HG03460 (cell line): ENCODE data around the gene UBL3.

Experiments used
- ATAC-seq: cut with Tn5 transposase; IDR thresholded peaks from one replicate; pipeline ENCODE4 v1.9.1; 2021; ENCODE audit not compliant: unreplicated experiment

Gene UBL3

DNA sequence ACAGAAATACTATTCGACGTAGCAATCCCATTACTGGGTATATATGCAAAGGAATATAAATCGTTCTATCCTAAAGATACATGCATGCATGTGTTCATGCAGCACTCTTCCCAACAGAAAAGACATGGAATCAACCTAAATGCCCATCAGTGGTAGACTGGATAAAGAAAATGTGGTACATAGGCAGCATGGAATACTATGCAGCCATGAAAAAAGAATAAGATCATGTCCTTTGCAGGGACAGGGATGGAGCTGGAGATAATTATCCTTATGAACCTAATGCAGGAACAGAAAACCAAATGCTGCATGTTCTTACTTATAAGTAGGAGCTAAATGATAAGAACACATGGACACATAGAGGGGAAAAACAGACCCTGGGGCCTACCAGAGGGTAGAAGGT, 89.3 kb downstream of the UBL3 start:
- ATAC-seq: no peak

DNA sequence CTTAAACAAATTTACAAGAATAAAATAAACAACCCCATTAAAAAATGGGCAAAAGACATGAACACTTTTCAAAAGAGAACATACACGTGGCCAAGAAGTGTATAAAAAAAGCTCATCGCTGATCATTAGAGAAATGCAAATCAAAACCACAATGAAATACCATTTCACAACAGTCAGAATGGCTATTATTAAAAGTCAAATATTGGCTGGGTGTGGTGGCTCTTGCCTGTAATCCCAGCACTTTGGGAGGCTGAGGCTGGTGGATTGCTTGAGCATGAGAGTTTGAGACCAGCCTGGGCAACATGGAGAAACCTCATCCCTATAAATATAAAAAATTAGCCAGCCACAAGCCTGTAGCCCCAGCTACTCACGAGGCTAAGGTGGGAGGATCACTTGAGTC, 89.9 kb downstream of the UBL3 start:
- no peak for ATAC-seq

DNA sequence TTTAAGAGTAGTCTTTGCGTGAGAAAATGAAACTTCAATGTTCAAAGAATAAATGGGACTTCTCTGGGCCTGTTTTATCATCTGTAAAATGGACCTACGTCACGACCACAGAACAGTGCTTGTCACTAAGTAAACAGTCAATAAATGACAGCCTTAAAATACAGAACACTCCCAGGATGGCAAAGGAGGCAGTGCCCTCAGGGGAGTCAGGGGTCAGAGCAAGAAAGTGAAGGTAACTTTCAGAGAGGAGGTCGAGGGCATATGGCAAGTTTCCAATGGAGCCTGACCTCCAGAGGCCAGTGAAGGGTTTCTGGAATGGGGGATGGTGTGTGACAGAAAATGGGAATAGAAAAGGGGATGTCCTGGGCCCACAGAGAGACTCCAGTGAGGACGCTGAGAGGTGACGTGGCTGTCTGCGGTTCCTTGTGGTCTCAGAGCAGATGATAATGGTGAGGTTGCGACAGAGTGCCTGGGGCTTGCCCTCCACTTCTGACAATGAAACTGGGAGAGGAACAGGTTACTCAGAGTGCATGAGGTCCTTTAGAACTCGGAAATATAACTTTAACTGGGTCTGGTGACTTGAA, 91.8 kb downstream of the UBL3 start:
- ATAC-seq: peak; percentile 84

GRCh38 chr13:29756506-29756905, 93.9 kb downstream of the UBL3 start:
- ATAC-seq: no peak

GRCh38 chr13:29754473-29754806, 96.0 kb downstream of the UBL3 start:
- ATAC-seq: no peak

DNA sequence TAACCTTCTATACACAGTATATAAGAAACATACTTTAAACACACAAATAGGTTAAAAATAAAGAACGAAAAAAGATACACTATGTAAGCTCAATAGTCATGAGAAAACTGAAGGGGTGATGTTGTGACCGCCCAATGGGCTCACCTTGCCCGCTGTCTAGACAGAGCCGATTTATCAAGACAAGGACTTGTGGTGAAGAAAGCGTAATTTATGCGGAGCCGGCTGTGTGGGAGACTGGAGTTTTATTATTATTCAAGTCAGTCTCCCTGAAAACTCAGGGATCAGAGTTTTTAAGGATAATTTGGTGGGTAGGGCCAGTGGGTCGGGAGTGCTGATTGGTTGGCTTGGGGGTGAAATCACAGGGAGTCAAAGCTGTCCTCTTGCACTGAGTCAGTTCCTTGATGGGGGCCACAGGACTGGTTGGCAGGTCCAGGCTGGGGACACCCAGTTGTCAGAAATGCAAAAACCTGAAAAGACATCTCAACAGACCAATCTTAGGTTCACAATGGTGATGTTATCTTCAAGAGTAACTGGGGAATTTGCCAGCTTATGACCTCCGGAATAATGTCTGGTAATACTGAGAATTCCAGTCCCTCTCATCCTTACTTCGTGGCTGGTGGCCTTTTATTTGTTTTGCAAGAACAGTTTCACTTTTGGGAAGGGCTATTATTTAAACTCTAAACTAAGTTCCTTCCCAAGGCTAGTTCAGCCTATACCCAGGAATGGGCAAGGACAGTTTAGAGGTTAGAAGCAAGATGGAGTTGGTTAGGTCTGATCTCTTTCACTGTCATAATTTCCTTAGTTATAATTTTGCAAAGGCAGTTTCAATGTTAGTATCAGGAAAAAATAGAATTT, 96.6 kb downstream of the UBL3 start:
- no peak for ATAC-seq

DNA sequence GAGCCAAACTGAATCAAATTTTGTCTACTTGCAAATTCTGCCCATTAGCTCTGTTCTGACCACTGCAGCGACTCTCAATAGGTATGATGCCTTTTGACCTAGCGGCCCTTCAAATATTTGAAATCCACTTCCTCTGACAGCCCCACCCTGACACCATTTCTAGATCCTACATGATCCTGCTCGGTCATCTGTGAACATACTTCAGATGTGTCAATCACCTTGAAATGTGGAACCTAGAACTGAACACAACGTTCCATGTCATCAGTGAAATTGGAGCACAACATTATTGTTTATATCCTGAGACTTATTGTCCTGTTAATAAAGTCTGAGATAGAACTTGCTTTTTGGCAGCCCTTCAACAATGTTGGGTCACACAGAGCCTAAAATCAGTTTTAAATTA, 98.2 kb downstream of the UBL3 start:
- no peak for ATAC-seq

DNA sequence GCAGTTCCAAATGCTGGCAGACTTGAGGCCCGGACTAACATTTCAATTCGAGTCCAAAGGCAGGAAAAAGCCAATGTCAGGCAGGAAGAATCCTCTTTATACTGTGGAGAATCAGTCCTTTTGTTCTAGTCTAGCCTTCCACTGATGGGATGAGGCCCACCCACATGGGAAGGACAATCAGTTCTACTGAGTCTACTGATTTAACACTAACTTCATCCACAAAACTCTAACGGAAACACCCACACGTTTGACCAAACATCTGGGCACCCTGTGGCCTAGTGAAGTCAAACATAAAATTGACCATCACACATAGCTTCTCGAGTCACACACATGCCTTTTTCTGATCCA, 100.3 kb downstream of the UBL3 start:
- no peak for ATAC-seq

DNA sequence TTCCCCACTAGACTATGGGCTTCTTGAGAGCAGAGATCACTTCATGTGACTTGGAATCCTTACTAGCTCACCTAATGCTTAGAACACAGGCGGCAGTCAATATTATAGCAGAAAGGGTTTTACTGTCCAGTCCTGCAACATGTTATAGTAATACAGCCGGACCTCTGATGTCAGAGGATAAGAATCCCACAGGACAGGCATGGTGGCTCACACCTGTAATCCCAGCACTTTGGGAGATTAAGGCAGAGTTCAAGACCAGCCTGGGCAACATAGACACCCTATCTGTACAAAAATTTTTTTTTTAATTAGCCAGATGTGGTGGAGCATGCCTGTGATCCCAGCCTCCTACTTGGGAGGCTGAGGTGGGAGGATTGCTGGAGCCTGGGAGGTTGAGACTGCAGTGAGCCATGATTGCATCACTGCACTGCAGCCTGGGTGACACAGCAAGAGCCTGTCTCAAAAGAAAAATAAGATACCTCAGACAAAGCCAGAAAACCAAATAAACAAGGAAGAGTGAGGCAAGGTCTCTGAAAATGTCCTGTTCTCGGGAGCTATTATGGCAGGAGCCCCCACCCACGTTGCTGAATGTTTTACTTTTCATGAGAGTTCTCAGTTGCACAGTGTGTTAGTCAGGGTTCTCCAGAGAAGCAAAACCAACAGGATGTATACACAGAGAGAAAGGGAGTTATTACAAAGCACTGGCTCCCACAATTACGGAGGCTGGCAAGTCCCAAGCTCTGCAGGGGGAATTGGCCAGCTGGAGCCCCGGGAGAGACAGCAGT, 100.8 kb downstream of the UBL3 start:
- no peak for ATAC-seq

GRCh38 chr13:29748097-29748496, 102.3 kb downstream of the UBL3 start:
- no peak for ATAC-seq

- no peak for ATAC-seq
Observed at GRCh38 chr13:29746148-29746677, 104.2 kb downstream of the UBL3 start.

- ATAC-seq: no peak
Observed at GRCh38 chr13:29745704-29746103, 104.7 kb downstream of the UBL3 start.

- ATAC-seq: no peak
Observed at GRCh38 chr13:29743201-29743786, 107.1 kb downstream of the UBL3 start.

DNA sequence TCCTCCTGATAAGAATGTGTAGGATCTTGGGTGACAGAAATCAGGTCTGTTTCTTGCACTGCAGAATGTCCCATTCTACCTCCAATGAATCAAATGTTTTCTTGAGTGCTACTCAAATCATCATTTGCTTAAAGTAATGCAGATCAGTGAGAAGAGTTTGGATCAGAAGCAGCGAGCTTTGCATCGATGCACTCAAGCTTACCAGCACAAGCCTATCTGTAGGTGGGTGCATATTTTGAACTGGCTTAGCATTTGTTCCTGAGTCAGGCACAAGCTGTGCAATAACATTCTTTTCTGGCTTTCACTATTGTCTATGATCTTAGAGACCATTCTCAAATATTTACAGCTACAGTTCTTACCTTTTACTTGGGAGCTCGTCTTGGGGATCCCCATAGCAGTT, 109.5 kb downstream of the UBL3 start:
- ATAC-seq: no peak

DNA sequence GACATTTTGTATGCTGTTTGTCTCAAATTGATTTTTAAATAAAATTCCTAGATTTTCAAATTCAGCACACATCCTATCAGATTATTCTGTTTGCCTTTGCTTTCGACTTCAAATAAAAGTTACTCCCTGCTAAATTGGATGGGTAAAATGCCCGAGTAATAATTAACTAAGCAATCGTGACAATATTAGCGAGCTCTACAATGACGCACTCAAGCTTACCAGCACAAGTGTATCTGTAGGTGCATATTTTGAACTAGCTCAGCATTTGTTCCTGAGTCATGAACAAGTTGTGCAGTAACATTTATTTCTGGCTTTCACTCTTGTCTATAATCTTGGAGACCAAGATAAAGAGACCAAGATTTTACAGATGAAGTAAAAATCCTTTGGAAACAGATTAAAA, 113.4 kb downstream of the UBL3 start:
- no peak for ATAC-seq

- ATAC-seq: no peak
Observed at GRCh38 chr13:29733147-29733611, 117.2 kb downstream of the UBL3 start.

- no peak for ATAC-seq
Observed at GRCh38 chr13:29730253-29730652, 120.2 kb downstream of the UBL3 start.

GRCh38 chr13:29722415-29722814, 128.0 kb downstream of the UBL3 start:
- no peak for ATAC-seq

DNA sequence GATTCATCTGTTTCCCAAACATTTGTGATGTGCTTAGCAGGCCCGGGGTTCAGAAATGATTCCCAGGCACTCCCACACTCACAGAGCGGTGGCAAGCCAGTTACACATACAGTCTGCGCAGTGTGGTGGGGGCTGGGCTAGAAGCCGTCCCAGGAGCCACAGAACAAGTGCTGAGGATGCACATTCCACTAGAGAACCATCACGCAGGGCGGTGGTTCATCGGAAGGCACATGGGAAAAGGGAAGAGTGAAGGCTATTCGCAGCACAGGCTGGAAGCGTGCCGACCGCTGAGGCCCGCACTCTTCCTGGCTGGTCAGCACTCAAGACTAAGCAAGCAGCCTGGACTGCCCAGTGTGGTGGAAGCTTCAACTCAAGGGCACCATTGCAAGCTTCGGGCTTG, 128.7 kb downstream of the UBL3 start:
- ATAC-seq: no peak

DNA sequence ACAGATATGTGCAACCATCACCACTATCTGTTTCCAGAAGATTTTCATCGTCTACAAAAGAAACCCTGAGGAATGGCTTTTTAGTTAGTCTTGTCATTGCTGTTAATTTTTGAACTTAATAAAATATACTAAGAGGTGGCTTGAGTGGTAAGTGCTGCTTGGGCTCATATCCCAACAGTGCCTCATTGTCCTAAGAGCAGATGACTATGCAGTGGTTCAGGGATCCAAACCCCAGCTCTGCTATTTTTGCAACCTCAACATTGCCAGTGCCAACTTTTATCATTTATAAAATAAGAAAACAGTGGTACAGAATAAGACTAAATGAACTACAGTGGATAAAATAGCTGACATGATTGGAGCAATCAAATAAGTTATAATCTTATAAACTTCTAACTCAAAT, 131.7 kb downstream of the UBL3 start:
- ATAC-seq: no peak

DNA sequence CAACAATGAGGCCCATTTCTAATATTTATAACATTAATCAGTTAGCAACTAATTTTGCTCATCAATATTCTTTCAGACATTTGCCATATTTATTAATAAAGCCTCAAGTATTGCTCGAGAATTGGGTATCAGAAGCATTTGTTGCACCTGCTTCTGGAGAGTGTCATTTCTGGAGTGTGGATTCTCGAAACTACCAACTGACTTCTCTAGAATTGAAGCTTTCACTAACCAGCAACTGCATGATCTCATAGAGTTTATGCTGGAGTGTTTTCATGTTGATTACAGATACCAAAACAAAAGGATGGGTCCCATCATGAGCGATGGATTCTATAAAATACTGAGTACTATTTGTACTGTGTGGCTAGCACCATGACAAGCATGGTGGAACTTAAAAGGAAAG, 133.9 kb downstream of the UBL3 start:
- no peak for ATAC-seq
